ENCODE data around the gene NOS1AP.

- TF ChIP-seq FOXP2 (optimal IDR thresholded peaks at IDR 0.05; ENCODE audit: borderline replicate concordance, extremely low read depth, extremely low read length, insufficient read depth) (no peak), POLR2AphosphoS5 (IDR thresholded peaks at IDR 0.05; ENCODE audit: low read depth, low read length) (no peak)
Measured at GRCh38 chr1:162335126-162335525, 265.6 kb downstream of the NOS1AP start.

All from PFSK-1 (cell line).